Nephron progenitor cell (in vitro differentiated cells): ENCODE results near the gene RGS14.

ENCODE experiments used
- DNase-seq: peaks from one replicate; pipeline ENCODE4 v3.0.0; 2021
- H3K27ac Mint-ChIP-seq: 2 replicates; pipeline ENCODE4 v1.8.0; 2021; ENCODE audit warnings: mild to moderate bottlenecking, moderate library complexity, mixed read lengths
- H3K27me3 Mint-ChIP-seq: 2 replicates; pipeline ENCODE4 v1.8.0; 2021; ENCODE audit warnings: mild to moderate bottlenecking, low read depth, mixed read lengths; ENCODE audit not compliant: poor library complexity
- H3K36me3 Mint-ChIP-seq: 2 replicates; pipeline ENCODE4 v1.8.0; 2021; ENCODE audit warnings: low read depth, mixed read lengths
- H3K4me1 Mint-ChIP-seq: 2 replicates; pipeline ENCODE4 v1.8.0; 2021; ENCODE audit warnings: mixed read lengths
- H3K4me3 Mint-ChIP-seq: 2 replicates; pipeline ENCODE4 v1.8.0; 2021; ENCODE audit warnings: mild to moderate bottlenecking, moderate library complexity, mixed read lengths
- H3K9me3 Mint-ChIP-seq: 2 replicates; pipeline ENCODE4 v1.8.0; 2021; ENCODE audit warnings: mild to moderate bottlenecking, moderate library complexity, mixed read lengths
- CTCF ChIP-seq: fragments of 200-600 bp; sonication (generic); IDR thresholded peaks from 2 replicates; pipeline ENCODE4 v1.5.0; 2021; ENCODE audit warnings: antibody characterized with exemption

RGS14 gene

DNA sequence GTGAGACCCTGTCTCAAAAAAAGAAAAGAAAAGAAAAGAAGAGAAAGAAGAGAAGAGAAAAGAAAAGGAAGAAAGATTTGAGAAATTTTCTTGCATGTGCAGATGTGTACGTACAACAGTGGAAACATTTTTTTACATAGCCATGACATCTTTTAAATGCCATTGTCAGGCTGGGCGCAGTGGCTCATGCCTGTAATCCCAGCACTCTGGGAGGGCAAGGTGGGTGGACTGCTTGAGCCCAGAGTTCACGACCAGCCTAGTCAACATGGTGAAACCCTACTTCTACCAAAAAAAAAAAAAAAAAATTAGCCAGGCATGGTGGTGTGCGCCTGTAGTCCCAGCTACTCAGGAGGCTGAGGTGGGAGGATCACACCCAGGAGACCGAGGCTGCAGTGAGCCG is 12.8 kb upstream of the RGS14 start:
- Mint-ChIP-seq H3K4me1 (peaks cover 16% of the 10 kb centered on the region), H3K27me3 (peaks cover 2% of the 10 kb centered on the region), H3K36me3 (peaks cover 35% of the 10 kb centered on the region), H3K9me3 (no peaks in the 10 kb centered on the region), H3K4me3 (no peak overlapping the region), H3K27ac (no peak overlapping the region)
- TF ChIP-seq CTCF, result no peak
- DNase-seq, result no peak

GRCh38 chr5:177346820-177347219 is 10.9 kb upstream of the RGS14 start:
- Mint-ChIP-seq H3K4me1 (peaks cover 28% of the 10 kb centered on the region), H3K27ac (peak overlapping the region; percentile 79), H3K27me3 (peaks cover 2% of the 10 kb centered on the region), H3K36me3 (peaks cover 24% of the 10 kb centered on the region), H3K4me3 (no peak overlapping the region), H3K9me3 (no peaks in the 10 kb centered on the region)
- DNase-seq, result no peak
- no peak for TF ChIP-seq CTCF

DNA sequence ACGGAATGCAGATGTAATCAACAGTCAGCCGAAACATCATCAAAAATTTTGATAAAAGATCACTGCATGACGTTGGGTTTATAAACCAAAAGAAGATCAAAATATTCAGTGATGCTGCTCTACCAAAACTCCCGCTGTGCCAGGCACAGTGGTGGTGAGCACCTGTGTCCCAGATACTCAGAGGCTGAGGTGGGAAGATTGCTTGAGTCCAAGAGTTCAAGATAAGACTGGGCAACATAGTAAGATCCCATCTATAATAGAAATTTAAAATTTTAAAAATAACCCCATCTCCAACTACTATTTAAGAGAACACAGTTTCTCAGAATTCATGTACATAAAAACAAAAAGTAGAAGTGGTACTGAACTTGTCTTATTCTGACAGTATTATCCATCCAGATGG is 10.0 kb upstream of the RGS14 start:
- DNase-seq, result no peak
- peaks cover 18% of the 10 kb centered on the region for H3K36me3 Mint-ChIP-seq
- no peaks in the 10 kb centered on the region for H3K9me3 Mint-ChIP-seq
- no peak overlapping the region for H3K4me3 Mint-ChIP-seq
- H3K27me3 Mint-ChIP-seq, result peaks cover 2% of the 10 kb centered on the region
- no peak for TF ChIP-seq CTCF
- H3K4me1 Mint-ChIP-seq, result peaks cover 32% of the 10 kb centered on the region
- H3K27ac Mint-ChIP-seq, result no peak overlapping the region

GRCh38 chr5:177349362-177349647 is 8.4 kb upstream of the RGS14 start:
- no peak for TF ChIP-seq CTCF
- peaks cover 10% of the 10 kb centered on the region for H3K36me3 Mint-ChIP-seq
- H3K4me1 Mint-ChIP-seq, result peaks cover 32% of the 10 kb centered on the region
- H3K27ac Mint-ChIP-seq, result no peak overlapping the region
- peaks cover 16% of the 10 kb centered on the region for H3K27me3 Mint-ChIP-seq
- H3K4me3 Mint-ChIP-seq, result peak overlapping the region; percentile 98
- no peaks in the 10 kb centered on the region for H3K9me3 Mint-ChIP-seq
- no peak for DNase-seq

DNA sequence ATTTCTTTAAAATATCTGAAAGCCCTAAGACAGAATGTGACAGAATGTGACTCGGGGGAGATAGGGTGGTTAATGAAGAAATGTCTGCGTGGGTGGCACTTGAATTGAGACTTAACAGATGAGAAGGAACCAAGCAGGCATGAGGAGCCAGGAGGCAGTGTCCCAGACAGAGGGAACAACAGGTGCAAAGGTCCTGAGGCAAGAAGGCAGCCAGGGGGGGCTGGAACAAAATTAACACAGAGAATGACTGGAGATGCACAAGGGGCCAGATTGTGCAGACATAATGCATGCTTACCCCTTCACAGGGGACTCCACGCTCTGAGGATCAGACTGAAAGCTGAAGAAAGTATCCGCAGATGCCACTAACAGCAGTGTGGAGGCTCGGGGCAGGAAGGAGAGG is 8.0 kb upstream of the RGS14 start:
- TF ChIP-seq CTCF, result no peak
- no peak for DNase-seq
- no peaks in the 10 kb centered on the region for H3K9me3 Mint-ChIP-seq
- H3K36me3 Mint-ChIP-seq, result peaks cover 10% of the 10 kb centered on the region
- H3K27me3 Mint-ChIP-seq, result peaks cover 20% of the 10 kb centered on the region
- peak overlapping the region; percentile 89 for H3K27ac Mint-ChIP-seq
- H3K4me1 Mint-ChIP-seq, result peaks cover 32% of the 10 kb centered on the region
- H3K4me3 Mint-ChIP-seq, result peak overlapping the region; percentile 98

DNA sequence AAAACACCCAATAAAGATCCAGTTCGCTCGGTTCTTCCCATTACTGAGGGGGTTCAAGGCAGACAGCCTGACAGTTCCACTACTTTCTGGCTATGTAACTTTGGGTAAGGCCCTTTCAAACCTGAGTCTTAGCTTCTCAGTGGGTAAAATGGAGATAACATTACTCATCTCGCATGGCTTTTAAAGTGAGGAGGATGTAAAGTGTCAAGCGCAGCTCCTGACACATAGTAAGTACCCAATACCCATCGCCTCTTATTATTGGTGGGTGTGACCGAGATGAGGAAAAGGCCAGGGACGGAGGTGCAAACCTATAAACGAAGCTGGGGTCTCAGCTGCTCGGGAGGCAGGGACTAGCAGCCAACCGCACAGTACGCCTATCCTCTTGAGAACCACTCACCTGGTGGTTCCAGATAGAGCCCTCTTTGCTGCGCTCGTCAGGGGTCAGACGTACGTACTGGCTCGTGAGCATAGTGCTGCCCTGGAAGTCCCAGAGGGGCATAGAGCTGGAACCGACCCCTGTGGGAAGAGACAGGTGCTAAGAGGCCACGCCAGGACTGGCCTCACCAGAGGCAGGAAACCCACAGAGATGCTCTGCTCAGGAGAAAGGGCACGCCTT is 6.8 kb upstream of the RGS14 start:
- no peak for DNase-seq
- Mint-ChIP-seq H3K4me3 (peak overlapping the region; percentile 98), H3K4me1 (peaks cover 32% of the 10 kb centered on the region), H3K36me3 (peaks cover 10% of the 10 kb centered on the region), H3K27ac (peak overlapping the region; percentile 100), H3K27me3 (peaks cover 28% of the 10 kb centered on the region), H3K9me3 (no peaks in the 10 kb centered on the region)
- TF ChIP-seq CTCF, result no peak
